Keratinocyte (primary cell): ENCODE results near the gene ARVCF. TPM values are rescaled to one million over a fixed set of nuclear protein-coding genes. Genes with fewer than 3 reads are reported as not detected.
A peak's percentile ranks its signal among the peaks of the same experiment; 100 is the strongest.

Source experiments
- DNase-seq: peaks from one replicate; pipeline ENCODE4 v3.0.0-alpha.2; 2011; ENCODE audit warnings: low read depth, missing footprints, low spot score
- FAIRE-seq: peaks from 2 replicates; lab custom pipeline; 2011; peaks lifted over from hg19 to GRCh38; lab: Jason Lieb, UNC
- H2AFZ ChIP-seq: 2 replicates; pipeline ENCODE4 v1.6.0; 2012; ENCODE audit warnings: low read length, control low read depth, inconsistent platforms; ENCODE audit not compliant: control insufficient read depth
- H3K27ac ChIP-seq: 2 replicates; pipeline ENCODE4 v1.5.1; 2011; ENCODE audit warnings: low read length; ENCODE audit not compliant: control insufficient read depth, insufficient read depth
- H3K27me3 ChIP-seq: 3 replicates; pipeline ENCODE4 v1.6.0; 2011; ENCODE audit warnings: low read length; ENCODE audit not compliant: control insufficient read depth, insufficient read depth; ENCODE audit errors: extremely low read depth
- H3K36me3 ChIP-seq, 2 experiments: 2 replicates in 1 of 2; 3 replicates in 1 of 2; pipeline ENCODE4 v1.5.1; 2011; ENCODE audit warnings: low read length in 2 of 2, mild to moderate bottlenecking in 1 of 2; ENCODE audit not compliant: control insufficient read depth in 2 of 2, insufficient read depth in 2 of 2; ENCODE audit errors: extremely low read depth in 1 of 2
- H3K4me1 ChIP-seq: 3 replicates; pipeline ENCODE4 v1.5.1; 2011; ENCODE audit warnings: low read length; ENCODE audit not compliant: control insufficient read depth, insufficient read depth; ENCODE audit errors: extremely low read depth
- H3K4me2 ChIP-seq: 3 replicates; pipeline ENCODE4 v1.6.0; 2011; ENCODE audit warnings: low read depth, low read length; ENCODE audit not compliant: control insufficient read depth, insufficient read depth; ENCODE audit errors: extremely low read depth
- H3K4me3 ChIP-seq, 3 experiments: fragments of 200-600 bp in 1 of 3; sonication (generic) in 1 of 3; 2 replicates in 2 of 3; 3 replicates in 1 of 3; pipeline ENCODE4 v1.5.1; 2011 to 2016; ENCODE audit warnings: low read length in 3 of 3, mild to moderate bottlenecking in 3 of 3, control low read depth in 2 of 3, inconsistent platforms in 1 of 3, low read depth in 1 of 3, mixed read lengths in 1 of 3, mixed run types in 1 of 3, moderate library complexity in 1 of 3; ENCODE audit not compliant: control insufficient read depth in 2 of 3, insufficient read depth in 2 of 3; ENCODE audit errors: extremely low read depth in 1 of 3
- H3K79me2 ChIP-seq: 2 replicates; pipeline ENCODE4 v1.6.0; 2012; ENCODE audit warnings: low read length; ENCODE audit not compliant: control insufficient read depth, insufficient read depth
- H3K9ac ChIP-seq: 3 replicates; pipeline ENCODE4 v1.6.0; 2011; ENCODE audit warnings: low read length; ENCODE audit not compliant: control insufficient read depth, insufficient read depth; ENCODE audit errors: extremely low read depth
- H3K9me1 ChIP-seq: 3 replicates; pipeline ENCODE4 v1.6.0; 2011; ENCODE audit warnings: low read length; ENCODE audit not compliant: control insufficient read depth, insufficient read depth; ENCODE audit errors: extremely low read depth
- H3K9me3 ChIP-seq: 2 replicates; pipeline ENCODE4 v1.5.1; 2012; ENCODE audit warnings: low read depth, low read length; ENCODE audit not compliant: control insufficient read depth
- H4K20me1 ChIP-seq: 3 replicates; pipeline ENCODE4 v1.6.0; 2011; ENCODE audit warnings: low read length; ENCODE audit not compliant: control insufficient read depth, insufficient read depth; ENCODE audit errors: extremely low read depth
- CTCF ChIP-seq, 3 experiments: IDR thresholded peaks in 1 of 3; conservative IDR thresholded peaks in 1 of 3; optimal IDR thresholded peaks in 1 of 3; 2 replicates in 2 of 3; 3 replicates in 1 of 3; pipeline versions ENCODE3 to v1.5.1; 2011; ENCODE audit warnings: low read length in 3 of 3, mild to moderate bottlenecking in 3 of 3, moderate library complexity in 2 of 3, control low read depth in 1 of 3, inconsistent platforms in 1 of 3; ENCODE audit not compliant: insufficient read depth in 2 of 3; ENCODE audit errors: extremely low read depth in 1 of 3
- EZH2 ChIP-seq: IDR thresholded peaks from one replicate; pipeline ENCODE4 v1.6.1; 2012; ENCODE audit warnings: inconsistent platforms, mild to moderate bottlenecking, low read length, moderate library complexity
- dilution Hi-C: fragments of 300-500 bp; cut with MboI; formaldehyde crosslinking; loops from one replicate; pipeline ENCODE4 v1.7.0; 2020; ENCODE audit warnings: low sequenced_read_pairs; ENCODE audit not compliant: extremely low pct_ligation_motif_present
- polyA minus RNA-seq, 3 experiments: library from RNA; depleted of rRNA, polyadenylated mRNA; stranded (reverse); fragments of >200 nt; gene quantifications; 1 replicate in 1 of 3; 2 replicates in 1 of 3; 3 replicates in 1 of 3; pipeline ENCODE4 v1.2.3, GENCODE V29; 2011
- polyA plus RNA-seq, 5 experiments: library from polyadenylated mRNA; depleted of rRNA in 3 of 5; stranded (reverse) in 3 of 5; stranded (forward) in 1 of 5; unstranded in 1 of 5; fragments of >200 nt; gene quantifications; 1 replicate in 1 of 5; 2 replicates in 3 of 5; 3 replicates in 1 of 5; pipeline versions ENCODE4 v1.2.1 to v1.2.3, GENCODE V29; 2011 to 2012; ENCODE audit warnings: missing spikeins in 2 of 5, low read depth in 1 of 5, low replicate concordance in 1 of 5

Gene ARVCF
- 5.3 to 8.4 TPM (median 5.7 TPM) in 3 replicates for polyA plus RNA-seq
- 5.3 TPM for polyA plus RNA-seq (2011; ENCODE audit: low read depth)
- 1.7 and 4.0 TPM in 2 replicates for polyA plus RNA-seq (2011; cell fraction: cytosol; rRNA removed)
- polyA plus RNA-seq (2011; cell fraction: nucleus; rRNA removed) = 21.1 and 26.3 TPM in 2 replicates
- polyA plus RNA-seq (2012; ENCODE audit: low replicate concordance) = 8.2 TPM in 2 replicates
- 4.3 to 14.6 TPM (median 5.1 TPM) in 3 replicates for polyA minus RNA-seq
- polyA minus RNA-seq (2011; cell fraction: cytosol; rRNA and poly(A)+ RNA removed) = 14.2 TPM
- polyA minus RNA-seq (2011; cell fraction: nucleus; rRNA and poly(A)+ RNA removed) = 11.0 and 16.2 TPM in 2 replicates

- Histone ChIP-seq H3K36me3 (no peaks in the 10 kb centered on the region), H3K4me2 (peak within 1 kb of the TSS; percentile 79), H4K20me1 (no peaks in the 10 kb centered on the region), H3K27ac (no peak within 1 kb of the TSS), H3K9me3 (no peaks in the 10 kb centered on the region), H3K9me1 (peaks cover 3% of the 10 kb centered on the region), H3K79me2 (peaks cover 10% of the 10 kb centered on the region), H3K4me3 (peak within 1 kb of the TSS; percentile 52 to 77 (median 75)), H2AFZ (peak within 1 kb of the TSS; percentile 73), H3K27me3 (peaks cover 12% of the 10 kb centered on the region), H3K4me1 (peaks cover 17% of the 10 kb centered on the region), H3K9ac (peak within 1 kb of the TSS; percentile 28)
- DNase-seq (peak; percentile 25), FAIRE-seq (peak; percentile 71)
- dilution Hi-C loops = no loop called here
- TF ChIP-seq EZH2 (no peak), CTCF (optimal IDR thresholded peaks at IDR 0.05 in 1 of 3, IDR thresholded peaks at IDR 0.05 in 1 of 3, conservative IDR thresholded peaks at IDR 0.05 in 1 of 3; ENCODE audit: extremely low read depth in 1 of 3, insufficient read depth in 2 of 3, low read length in 3 of 3) (peak in 1 of 3 experiments; percentile 2)
These were observed at the start of gene ARVCF for GRCh38 chr22:20016734-20017621. Gene ARVCF (minus strand): TSS chr22:20016823. CDS start chr22:19990794, 26,029 bp downstream.

- H3K4me1 ChIP-seq = peaks cover 32% of the 10 kb centered on the region
- TF ChIP-seq CTCF (optimal IDR thresholded peaks at IDR 0.05 in 1 of 3, IDR thresholded peaks at IDR 0.05 in 1 of 3, conservative IDR thresholded peaks at IDR 0.05 in 1 of 3; ENCODE audit: extremely low read depth in 1 of 3, insufficient read depth in 2 of 3, low read length in 3 of 3) (no peak), EZH2 (no peak)
- H2AFZ ChIP-seq = no peak overlapping the region
- DNase-seq (no peak), FAIRE-seq (no peak)
- dilution Hi-C loops = no loop called here
- H3K4me2 ChIP-seq = no peak overlapping the region
- H4K20me1 ChIP-seq = no peaks in the 10 kb centered on the region
- H3K27me3 ChIP-seq = no peaks in the 10 kb centered on the region
- no peaks in the 10 kb centered on the region for H3K9me3 ChIP-seq
- no peaks in the 10 kb centered on the region for H3K79me2 ChIP-seq
- no peak overlapping the region for H3K4me3 ChIP-seq
- H3K9me1 ChIP-seq = peaks cover 5% of the 10 kb centered on the region
- peaks cover 0 to 2% of the 10 kb centered on the region in 2 experiments for H3K36me3 ChIP-seq
- H3K27ac ChIP-seq = no peak overlapping the region
- H3K9ac ChIP-seq = no peak overlapping the region
These were observed 49.4 kb upstream of the ARVCF start for GRCh38 chr22:20065896-20066616.
